HG03135 (cell line): ENCODE measurements around the gene RUSF1.
"Not testable (repeated sequence)": the region's sequence is repeated elsewhere in the genome, so short reads cannot be mapped to it uniquely, and the experiment has no call there.

Experiments
- ATAC-seq: cut with Tn5 transposase; IDR thresholded peaks from one replicate; pipeline ENCODE4 v1.9.1; 2021; ENCODE audit warnings: mild to moderate bottlenecking, moderate library complexity; ENCODE audit not compliant: unreplicated experiment

Gene RUSF1

GRCh38 chr16:31507929-31508705 is at the start of gene RUSF1:
Gene RUSF1, minus strand, starts transcription at chr16:31508391. Its CDS starts 18 bp downstream, at chr16:31508373.
- ATAC-seq, result peak; percentile 86

DNA sequence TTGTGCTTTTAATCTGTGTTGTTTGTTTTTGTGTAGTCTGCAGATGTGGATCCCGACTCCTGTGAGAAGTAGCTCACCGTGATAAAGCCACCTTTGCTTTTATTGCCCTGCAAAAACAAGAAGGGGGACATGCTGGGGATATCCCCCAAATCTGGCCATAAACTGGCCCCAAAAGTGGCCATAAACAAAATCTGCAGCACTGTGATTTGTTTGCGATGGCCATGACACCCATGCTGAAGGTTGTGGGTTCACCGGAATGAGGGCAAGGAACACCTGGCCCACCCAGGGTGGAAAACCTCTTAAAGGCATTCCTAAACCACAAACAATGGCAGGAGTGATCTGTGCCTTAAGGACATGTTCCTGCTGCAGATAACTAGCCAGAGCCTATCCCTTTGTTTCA is 34.6 kb upstream of the RUSF1 start:
- ATAC-seq, result no peak

DNA sequence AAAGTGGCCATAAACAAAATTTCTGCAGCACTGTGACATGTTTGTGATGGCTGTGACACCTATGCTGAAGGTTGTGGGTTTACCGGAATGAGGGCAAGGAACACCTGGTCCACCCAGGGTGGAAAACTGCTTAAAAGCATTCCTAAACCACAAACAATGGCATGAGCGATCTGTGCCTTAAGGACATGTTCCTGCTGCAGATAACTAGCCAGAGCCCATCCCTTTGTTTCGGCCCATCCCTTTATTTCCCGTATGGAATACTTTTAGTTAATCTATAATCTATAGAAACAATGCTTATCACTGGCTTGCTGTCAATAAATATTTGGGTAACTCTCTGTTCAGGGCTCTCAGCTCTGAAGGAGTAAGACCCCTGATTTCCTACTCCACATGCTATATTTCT is 31.6 kb upstream of the RUSF1 start:
- ATAC-seq, result not testable (repeated sequence)

- ATAC-seq, result not testable (repeated sequence)
Observed at GRCh38 chr16:31538243-31538598, 30.0 kb upstream of the RUSF1 start.

DNA sequence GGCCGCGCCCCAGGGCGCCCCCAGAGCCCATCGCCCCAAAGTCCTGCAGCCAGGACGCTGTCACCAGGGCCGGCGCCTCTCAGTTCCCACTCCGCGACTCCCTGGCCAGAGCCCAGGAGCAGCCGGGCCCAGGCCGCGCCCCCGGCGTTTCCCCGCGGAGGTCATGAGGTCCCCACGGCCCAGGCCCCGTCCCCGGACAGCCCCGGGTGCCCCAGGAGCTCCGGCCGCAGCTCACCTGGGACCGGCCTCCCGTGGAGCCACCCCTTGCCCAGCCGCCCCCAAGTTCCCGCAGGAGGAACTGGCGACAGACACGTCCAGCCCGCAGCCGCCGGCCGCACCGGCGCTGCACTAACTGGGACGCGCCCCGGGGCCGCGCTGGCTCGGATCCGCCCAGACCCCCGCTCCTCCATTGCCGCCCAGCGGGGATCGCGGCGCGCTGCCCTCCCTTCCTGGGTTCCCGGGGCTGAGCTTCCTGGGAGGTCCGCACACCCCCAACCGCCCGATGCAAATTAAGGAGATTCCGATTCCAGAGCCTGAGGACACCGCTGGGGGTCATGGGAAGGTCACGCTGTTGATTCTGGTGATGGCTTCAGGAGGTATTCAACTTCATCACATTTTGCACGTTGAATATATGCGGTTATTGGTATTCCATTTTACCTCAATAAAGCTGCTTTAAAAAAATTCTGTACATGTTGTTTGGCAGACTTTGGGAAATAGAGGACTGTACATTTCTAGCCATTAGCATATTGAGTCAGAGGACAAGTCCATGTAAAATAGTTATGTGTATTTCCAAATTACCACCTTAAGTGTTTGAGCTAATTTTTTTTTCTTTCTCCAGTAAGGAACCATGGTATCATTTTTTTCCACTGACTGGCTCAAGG is 29.4 kb upstream of the RUSF1 start:
- no peak for ATAC-seq

DNA sequence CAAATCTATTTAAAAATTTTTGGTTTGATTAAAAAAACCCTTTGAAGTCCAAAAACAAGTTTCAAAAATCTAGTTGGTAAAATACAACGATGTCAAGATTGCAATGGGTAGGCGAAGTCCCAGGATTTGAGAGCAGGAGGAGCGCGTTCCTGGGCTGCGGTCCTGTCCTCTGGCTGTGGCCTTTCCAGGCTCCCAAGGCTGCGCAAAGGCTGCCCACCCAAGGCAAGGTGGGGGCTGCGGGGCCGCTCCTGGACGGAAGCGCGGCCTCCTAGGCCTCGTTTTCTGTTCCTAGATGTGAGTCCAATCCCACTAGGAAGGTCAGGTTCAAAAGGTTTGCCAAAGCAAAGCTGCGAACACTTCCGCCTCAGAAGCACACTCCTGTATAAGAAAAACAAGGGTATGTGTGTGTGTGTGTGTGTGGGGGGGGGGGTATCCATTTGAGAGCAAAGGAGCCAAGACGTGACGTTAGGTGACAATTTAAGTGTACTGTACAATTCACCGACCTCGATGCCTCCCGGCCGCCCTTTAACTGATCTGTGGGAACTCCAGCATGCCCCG is 28.7 kb upstream of the RUSF1 start:
- ATAC-seq, result no peak

- ATAC-seq, result no peak
Observed at GRCh38 chr16:31535737-31536136, 27.5 kb upstream of the RUSF1 start.

GRCh38 chr16:31532896-31533295 is 24.7 kb upstream of the RUSF1 start:
- no peak for ATAC-seq

DNA sequence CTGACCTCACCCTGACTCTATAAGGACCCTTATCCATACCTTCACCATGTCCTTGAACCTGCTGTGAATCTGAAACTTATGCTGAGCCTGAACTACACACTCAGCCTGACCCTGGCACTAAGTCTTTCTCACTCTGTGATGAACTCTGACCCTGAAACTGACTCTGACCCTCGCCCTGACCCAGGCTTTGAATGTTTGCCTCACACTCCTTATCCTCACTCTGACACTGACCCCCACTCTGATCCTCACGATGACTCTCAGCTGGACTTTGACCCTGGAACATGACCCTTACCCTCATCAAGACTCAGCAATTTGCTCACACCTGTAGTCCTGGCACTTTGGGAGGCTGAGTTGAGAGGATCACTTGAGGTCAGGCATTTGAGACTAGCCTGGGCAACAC is 23.9 kb upstream of the RUSF1 start:
- no peak for ATAC-seq

- no peak for ATAC-seq
Observed at GRCh38 chr16:31531096-31531495, 22.9 kb upstream of the RUSF1 start.

GRCh38 chr16:31530405-31530804 is 22.2 kb upstream of the RUSF1 start:
- no peak for ATAC-seq

GRCh38 chr16:31529937-31530312 is 21.7 kb upstream of the RUSF1 start:
- ATAC-seq, result no peak

GRCh38 chr16:31529108-31529936 is 21.1 kb upstream of the RUSF1 start:
- no peak for ATAC-seq

DNA sequence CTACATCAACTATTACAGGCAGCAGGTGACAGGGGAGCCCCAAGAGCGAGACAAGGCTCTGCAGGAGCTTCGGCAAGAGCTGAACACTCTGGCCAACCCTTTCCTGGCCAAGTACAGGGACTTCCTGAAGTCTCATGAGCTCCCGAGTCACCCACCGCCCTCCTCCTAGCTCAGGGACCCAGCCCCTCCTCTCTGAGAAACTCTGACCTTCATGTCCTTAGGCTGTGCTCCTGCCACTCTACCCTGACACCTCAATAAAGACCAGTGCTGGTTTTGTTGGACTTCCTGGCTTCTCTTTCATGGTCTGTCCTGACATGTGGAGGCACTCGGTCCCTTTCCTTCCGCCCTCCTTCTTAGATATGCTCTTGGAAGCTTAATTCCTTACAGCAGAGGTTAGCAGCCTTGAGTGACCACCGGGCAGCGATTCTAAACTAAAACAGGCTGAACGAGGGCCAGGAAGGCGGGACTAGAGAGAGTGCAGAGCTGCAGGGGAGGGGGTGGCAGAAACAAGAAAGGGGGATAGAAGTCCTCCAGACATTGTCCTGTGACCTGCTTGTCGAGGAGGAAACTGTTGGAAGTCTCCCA is 20.4 kb upstream of the RUSF1 start:
- ATAC-seq, result no peak

DNA sequence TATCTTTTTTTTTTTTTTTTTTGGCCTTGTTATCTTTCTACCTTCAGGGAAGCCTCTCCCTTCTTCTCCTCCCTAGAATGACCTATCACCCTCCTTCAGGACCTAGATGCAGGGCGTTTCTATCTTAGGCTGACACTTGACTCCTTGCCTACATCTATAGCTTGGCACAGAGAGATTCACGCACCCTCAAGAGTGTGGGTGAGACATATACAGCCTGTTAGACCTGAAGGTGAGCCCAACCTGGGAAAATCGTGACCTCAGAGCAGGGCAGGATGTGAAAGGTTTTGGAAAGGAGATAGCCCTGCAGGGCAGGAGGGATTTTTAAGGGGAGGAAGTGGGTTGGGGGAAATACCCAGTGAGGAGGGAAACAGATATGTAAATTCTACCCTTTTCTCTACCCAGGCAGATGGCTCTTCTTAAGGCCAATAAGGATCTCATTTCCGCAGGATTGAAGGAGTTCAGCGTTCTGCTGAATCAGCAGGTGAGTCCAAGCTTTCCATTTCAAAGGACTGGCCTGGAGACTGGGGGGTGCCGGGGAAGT is 19.6 kb upstream of the RUSF1 start, which contains the start of gene AHSP:
AHSP (plus strand) TSS at position 167 of the 541 bp plus-strand sequence; CDS start at position 407, 240 bp downstream.
- no peak for ATAC-seq

DNA sequence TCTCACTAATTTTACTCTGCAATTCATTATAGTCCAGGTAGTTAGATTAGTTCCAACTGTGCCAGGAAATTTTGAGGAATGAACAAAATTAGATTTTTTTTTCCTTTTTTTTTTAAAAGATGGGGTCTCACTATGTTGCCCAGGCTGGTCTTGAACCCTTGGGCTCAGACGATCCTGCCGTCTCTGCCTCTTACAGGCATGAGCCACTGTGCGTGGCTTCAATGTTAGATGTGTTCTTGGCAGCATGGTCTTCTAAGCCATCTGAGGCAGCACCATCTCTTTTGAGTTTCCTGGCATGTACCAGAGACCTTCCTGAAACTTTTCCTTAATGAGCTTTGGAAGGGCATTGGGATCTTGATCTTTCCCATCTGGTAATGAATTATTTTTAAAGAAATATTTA is 16.9 kb upstream of the RUSF1 start:
- no peak for ATAC-seq

GRCh38 chr16:31523768-31524167 is 15.6 kb upstream of the RUSF1 start:
- not testable (repeated sequence) for ATAC-seq

- no peak for ATAC-seq
Observed at GRCh38 chr16:31522071-31522470, 13.9 kb upstream of the RUSF1 start.

- ATAC-seq, result no peak
Observed at GRCh38 chr16:31521368-31521767, 13.2 kb upstream of the RUSF1 start.

- no peak for ATAC-seq
Observed at GRCh38 chr16:31519759-31520431, 11.7 kb upstream of the RUSF1 start.
